HUES64 (cell line): ENCODE data around the gene ARHGAP15.

Source experiments
- H3K27ac ChIP-seq: 2 replicates; pipeline ENCODE4 v1.7.0; 2013; ENCODE audit warnings: low read depth, low read length, inconsistent platforms
- H3K27me3 ChIP-seq: 2 replicates; pipeline ENCODE4 v1.6.1; 2013; ENCODE audit warnings: mild to moderate bottlenecking, low read length; ENCODE audit not compliant: insufficient read depth
- H3K36me3 ChIP-seq: 2 replicates; pipeline ENCODE4 v1.6.1; 2013; ENCODE audit warnings: mild to moderate bottlenecking, low read length; ENCODE audit not compliant: insufficient read depth
- H3K4me1 ChIP-seq: 2 replicates; pipeline ENCODE4 v1.6.1; 2013; ENCODE audit warnings: mild to moderate bottlenecking, low read length, moderate library complexity; ENCODE audit not compliant: insufficient read depth
- H3K4me3 ChIP-seq: 2 replicates; pipeline ENCODE4 v1.5.1; 2013; ENCODE audit warnings: mild to moderate bottlenecking, low read length, moderate library complexity
- H3K9ac ChIP-seq: 2 replicates; pipeline ENCODE4 v1.6.1; 2013; ENCODE audit warnings: mild to moderate bottlenecking, low read depth, low read length
- H3K9me3 ChIP-seq: 2 replicates; pipeline ENCODE4 v1.6.1; 2013; ENCODE audit warnings: low read depth, low read length; ENCODE audit not compliant: insufficient read depth
- WGBS: fragments of 150-250, 120-280 bp; methylation state at CpG from one replicate; pipeline ENCODE4 v1.1.7; 2013; ENCODE audit warnings: missing lambda C conversion rate; 5-methylcytosine and 5-hydroxymethylcytosine counted together

Gene ARHGAP15

GRCh38 chr2:143158098-143158497, 28.9 kb downstream of the ARHGAP15 start:
- no peak overlapping the region for H3K4me3 ChIP-seq
- H3K27ac ChIP-seq, result no peak overlapping the region
- no peaks in the 10 kb centered on the region for H3K9me3 ChIP-seq
- H3K4me1 ChIP-seq, result no peaks in the 10 kb centered on the region; the same call in 1 of the 2 replicates
- no peaks in the 10 kb centered on the region for H3K27me3 ChIP-seq
- no CpG with 5 or more reads among the region's 3 CpGs for WGBS
- no peak overlapping the region for H3K9ac ChIP-seq
- H3K36me3 ChIP-seq, result no peaks in the 10 kb centered on the region

DNA sequence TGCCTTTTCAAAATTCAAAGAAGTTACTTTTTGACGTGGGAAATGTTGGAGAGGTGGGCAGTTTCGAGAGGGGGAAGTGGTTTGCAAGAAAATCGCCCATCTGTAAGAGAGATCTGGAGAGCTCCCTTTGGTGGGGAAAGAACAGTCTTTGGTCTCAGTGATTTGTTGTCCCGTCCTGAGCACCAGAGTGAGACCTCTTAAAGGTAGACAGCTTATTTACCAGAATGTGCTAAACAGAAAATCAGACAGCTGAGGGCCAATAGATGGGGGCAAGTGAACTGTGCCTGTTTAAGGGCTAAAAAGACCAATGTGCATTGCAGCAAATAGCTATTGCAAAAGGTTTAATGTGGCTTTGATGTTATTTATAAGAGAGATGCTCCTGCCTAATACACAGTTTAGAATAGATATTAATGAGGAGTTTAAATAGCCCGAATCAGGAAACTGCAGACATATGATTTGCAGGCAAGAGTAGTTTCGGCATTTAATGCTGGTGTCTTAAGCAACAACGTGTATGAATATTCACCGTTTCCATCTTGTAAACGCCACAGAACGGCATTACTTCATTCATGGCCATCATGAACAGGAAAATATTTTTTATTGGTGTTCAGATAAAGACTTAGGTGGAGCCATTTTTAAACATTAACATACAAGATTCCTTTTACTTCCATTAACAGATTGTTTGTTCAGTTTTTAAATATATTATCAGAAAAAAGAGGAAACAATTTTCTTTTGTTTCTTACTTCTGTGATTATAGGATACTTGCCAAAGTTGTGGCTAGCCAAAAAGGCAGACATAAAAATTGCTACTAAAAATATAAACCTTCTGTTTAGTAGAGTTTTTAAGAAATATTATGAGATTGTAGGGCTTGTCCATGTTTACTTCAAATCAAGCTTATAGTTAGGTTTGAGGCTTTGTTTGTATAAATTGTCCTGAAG, 29.6 kb downstream of the ARHGAP15 start:
- Histone ChIP-seq H3K9me3 (no peaks in the 10 kb centered on the region), H3K4me3 (no peak overlapping the region), H3K27me3 (no peaks in the 10 kb centered on the region), H3K4me1 (no peaks in the 10 kb centered on the region; the same call in 1 of the 2 replicates), H3K27ac (no peak overlapping the region), H3K9ac (no peak overlapping the region), H3K36me3 (no peaks in the 10 kb centered on the region)
- WGBS, result 92% methylated on average over 10 of the region's 10 CpGs

DNA sequence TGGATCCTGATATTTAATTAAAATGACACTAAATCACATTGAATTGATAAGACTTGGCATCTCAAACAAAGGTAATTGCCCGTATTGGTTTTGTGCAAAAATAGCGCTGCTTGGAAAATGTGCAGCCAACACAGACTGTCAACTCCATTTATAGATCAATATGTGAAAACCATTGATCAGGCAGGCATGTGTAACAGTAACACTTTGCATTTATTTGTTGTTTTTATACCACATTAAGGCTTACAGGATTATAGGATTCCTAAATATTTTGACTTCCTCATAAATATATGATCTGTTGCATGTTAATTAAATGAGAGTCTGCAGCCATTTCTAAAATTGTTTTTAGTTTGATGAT, 30.2 kb downstream of the ARHGAP15 start:
- WGBS, result 97% methylated on average over 2 of the region's 2 CpGs

DNA sequence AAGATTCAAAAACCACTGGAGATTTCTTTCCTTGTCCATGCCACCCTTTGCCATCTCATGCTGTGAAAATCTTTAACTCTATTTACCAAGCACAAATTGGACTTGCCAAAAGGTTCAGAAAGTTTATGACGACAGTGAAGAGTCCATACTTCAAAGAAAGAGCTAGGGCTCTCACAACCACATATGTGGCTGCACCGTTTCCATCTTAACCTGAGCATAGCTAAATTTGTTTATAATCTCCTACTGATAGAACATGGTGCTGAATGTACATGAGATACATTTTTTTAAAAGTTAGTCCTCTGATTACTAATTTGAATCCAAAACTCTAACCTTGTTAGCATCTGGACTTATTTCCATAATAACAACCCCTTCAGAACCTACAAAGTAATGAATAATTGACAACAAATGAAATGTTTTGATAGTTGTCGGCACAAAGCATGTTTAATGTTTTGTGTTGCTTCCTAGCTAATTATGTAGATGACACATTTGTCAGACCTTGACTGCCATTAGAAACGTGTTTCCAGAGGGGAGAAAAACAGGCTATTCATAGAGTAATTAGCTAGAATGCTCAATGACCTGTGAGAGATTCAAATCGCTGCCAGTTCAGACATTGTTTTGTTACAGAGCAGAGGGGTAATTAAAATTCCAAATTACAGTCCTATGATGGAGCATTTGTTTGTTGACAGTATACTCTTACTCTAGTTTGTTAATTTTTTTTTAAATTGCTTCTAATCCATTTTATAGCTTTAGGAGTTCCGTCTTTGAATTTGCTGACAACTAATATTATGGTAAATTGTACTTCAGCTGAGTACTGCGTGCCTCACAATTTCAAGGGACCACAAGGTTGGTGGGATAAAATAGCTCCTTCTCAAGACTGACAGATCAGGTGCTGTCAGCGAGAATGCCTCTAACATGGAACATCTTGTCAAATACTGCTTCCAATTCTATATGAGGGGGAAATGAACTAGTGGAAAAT, 31.8 kb downstream of the ARHGAP15 start:
- Histone ChIP-seq H3K4me1 (no peaks in the 10 kb centered on the region), H3K9ac (no peak overlapping the region), H3K9me3 (no peaks in the 10 kb centered on the region), H3K36me3 (no peaks in the 10 kb centered on the region), H3K27ac (no peak overlapping the region), H3K27me3 (no peaks in the 10 kb centered on the region), H3K4me3 (no peak overlapping the region)
- 84% methylated on average over 8 of the region's 8 CpGs for WGBS

More for the DNA sequence above, 30.2 kb downstream of the ARHGAP15 start:
- H3K9ac ChIP-seq, result no peak overlapping the region
- H3K4me3 ChIP-seq, result no peak overlapping the region
- H3K36me3 ChIP-seq, result no peaks in the 10 kb centered on the region
- no peaks in the 10 kb centered on the region for H3K9me3 ChIP-seq
- no peak overlapping the region for H3K27ac ChIP-seq
- no peaks in the 10 kb centered on the region; the same call in 1 of the 2 replicates for H3K4me1 ChIP-seq
- no peaks in the 10 kb centered on the region for H3K27me3 ChIP-seq

GRCh38 chr2:143162123-143162837, 33.1 kb downstream of the ARHGAP15 start:
- Histone ChIP-seq H3K4me3 (no peak overlapping the region), H3K4me1 (no peaks in the 10 kb centered on the region), H3K9me3 (no peaks in the 10 kb centered on the region), H3K27ac (no peak overlapping the region), H3K27me3 (no peaks in the 10 kb centered on the region), H3K9ac (no peak overlapping the region), H3K36me3 (no peaks in the 10 kb centered on the region)
- 72% methylated on average over 12 of the region's 12 CpGs for WGBS

GRCh38 chr2:143162997-143163396, 33.8 kb downstream of the ARHGAP15 start:
- no CpG with 5 or more reads among the region's 1 CpG for WGBS
- H3K4me3 ChIP-seq, result no peak overlapping the region
- H3K27me3 ChIP-seq, result no peaks in the 10 kb centered on the region
- no peaks in the 10 kb centered on the region for H3K9me3 ChIP-seq
- H3K4me1 ChIP-seq, result no peaks in the 10 kb centered on the region
- no peak overlapping the region for H3K27ac ChIP-seq
- no peak overlapping the region for H3K9ac ChIP-seq
- H3K36me3 ChIP-seq, result no peaks in the 10 kb centered on the region

- Histone ChIP-seq H3K27me3 (no peaks in the 10 kb centered on the region), H3K4me1 (no peaks in the 10 kb centered on the region), H3K9ac (no peak overlapping the region), H3K36me3 (no peaks in the 10 kb centered on the region), H3K9me3 (no peaks in the 10 kb centered on the region), H3K27ac (no peak overlapping the region), H3K4me3 (no peak overlapping the region)
- 93% methylated on average over 4 of the region's 4 CpGs for WGBS
Measured at GRCh38 chr2:143163499-143163898, 34.3 kb downstream of the ARHGAP15 start.

DNA sequence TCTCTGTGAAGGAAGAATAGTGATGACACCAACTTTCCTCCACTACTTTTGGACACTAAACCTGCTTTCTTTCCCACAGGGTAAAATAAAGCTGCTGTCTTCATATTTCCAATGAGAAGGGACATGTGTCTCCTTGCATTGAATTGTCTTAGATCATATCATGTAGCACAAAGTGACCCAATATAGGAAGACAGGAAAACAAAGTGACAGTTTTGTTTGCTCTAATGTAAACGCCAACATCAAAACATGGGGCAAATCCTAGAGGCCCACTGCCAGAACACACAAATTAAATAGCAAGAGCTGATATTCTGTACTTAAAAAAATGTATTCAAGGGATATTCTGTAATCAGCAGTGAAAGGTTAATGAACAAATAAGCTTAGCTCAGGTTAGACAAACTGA, 36.1 kb downstream of the ARHGAP15 start:
- Histone ChIP-seq H3K9ac (no peak overlapping the region), H3K4me1 (peaks cover 6% of the 10 kb centered on the region; the same call in 1 of the 2 replicates), H3K36me3 (no peaks in the 10 kb centered on the region), H3K4me3 (no peak overlapping the region), H3K27ac (no peak overlapping the region), H3K9me3 (no peaks in the 10 kb centered on the region), H3K27me3 (no peaks in the 10 kb centered on the region)
- 83% methylated on average over 1 of the region's 1 CpG for WGBS

DNA sequence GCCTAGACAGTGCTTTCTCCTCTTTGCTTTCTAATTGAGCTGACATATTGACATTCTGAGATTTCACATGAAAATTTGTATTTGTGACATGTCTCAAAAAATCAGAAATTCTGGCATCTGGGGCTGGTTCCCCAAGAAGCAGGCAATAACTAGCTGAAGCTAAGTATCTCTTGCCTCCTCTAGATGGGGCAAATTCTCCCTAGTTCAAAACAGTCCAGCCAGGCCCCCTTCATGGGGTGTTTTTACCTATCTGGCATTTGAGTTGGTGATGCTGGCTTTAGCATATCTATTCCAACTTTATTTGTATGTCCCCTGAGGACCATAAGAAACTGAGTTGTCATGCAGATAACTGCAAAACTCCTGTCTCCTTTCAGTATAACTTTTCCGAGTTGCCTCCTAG, 39.9 kb downstream of the ARHGAP15 start:
- Histone ChIP-seq H3K9me3 (no peaks in the 10 kb centered on the region), H3K36me3 (no peaks in the 10 kb centered on the region)
- WGBS, result 100% methylated on average over 1 of the region's 1 CpG

GRCh38 chr2:143171817-143172216, 42.6 kb downstream of the ARHGAP15 start:
- Histone ChIP-seq H3K4me1 (peaks cover 6% of the 10 kb centered on the region; the same call in 1 of the 2 replicates), H3K9ac (no peak overlapping the region)
- WGBS, result 81% methylated on average over 2 of the region's 2 CpGs

More for the DNA sequence above, 39.9 kb downstream of the ARHGAP15 start:
- no peaks in the 10 kb centered on the region for H3K27me3 ChIP-seq
- H3K4me1 ChIP-seq, result peaks cover 6% of the 10 kb centered on the region; the same call in 1 of the 2 replicates
- no peak overlapping the region for H3K9ac ChIP-seq
- no peak overlapping the region for H3K27ac ChIP-seq
- H3K4me3 ChIP-seq, result no peak overlapping the region

More at GRCh38 chr2:143171817-143172216, 42.6 kb downstream of the ARHGAP15 start:
- H3K9me3 ChIP-seq, result no peaks in the 10 kb centered on the region
- H3K4me3 ChIP-seq, result no peak overlapping the region
- H3K36me3 ChIP-seq, result no peaks in the 10 kb centered on the region
- H3K27ac ChIP-seq, result no peak overlapping the region
- H3K27me3 ChIP-seq, result no peaks in the 10 kb centered on the region
